Immature natural killer cell (primary cell): ENCODE data around the gene FABP1. TPM values are rescaled to one million over a fixed set of nuclear protein-coding genes. Genes with fewer than 3 reads are reported as not detected.

Experiments used
- DNase-seq, 3 donors: peaks; one replicate each; pipeline ENCODE4 v3.0.0; 2022; ENCODE audit warnings: mixed read lengths in 1 of 3
- H3K27ac Mint-ChIP-seq, 6 donors: one replicate each; pipeline ENCODE4 v1.8.0; 2020; ENCODE audit warnings: mixed read lengths in 6 of 6, mild to moderate bottlenecking in 5 of 6, inconsistent platforms in 4 of 6, moderate library complexity in 3 of 6
- H3K27me3 Mint-ChIP-seq, 3 donors: one replicate each; pipeline ENCODE4 v1.8.0; 2020 to 2021; ENCODE audit warnings: low read depth in 3 of 3, mild to moderate bottlenecking in 3 of 3, mixed read lengths in 3 of 3, moderate library complexity in 3 of 3, inconsistent platforms in 1 of 3
- H3K36me3 Mint-ChIP-seq, 3 donors: one replicate each; pipeline ENCODE4 v1.8.0; 2020; ENCODE audit warnings: mixed read lengths in 3 of 3, inconsistent platforms in 2 of 3, mild to moderate bottlenecking in 2 of 3
- H3K4me1 Mint-ChIP-seq, 2 donors: one replicate each; pipeline ENCODE4 v1.8.0; 2020; ENCODE audit warnings: inconsistent platforms in 2 of 2, mild to moderate bottlenecking in 2 of 2, mixed read lengths in 2 of 2, moderate library complexity in 1 of 2
- H3K4me3 Mint-ChIP-seq, 5 donors: one replicate each; pipeline ENCODE4 v1.8.0; 2020; ENCODE audit warnings: mild to moderate bottlenecking in 5 of 5, mixed read lengths in 5 of 5, inconsistent platforms in 3 of 5, moderate library complexity in 3 of 5
- H3K9me3 Mint-ChIP-seq, 6 donors: one replicate each; pipeline ENCODE4 v1.8.0; 2020; ENCODE audit warnings: mild to moderate bottlenecking in 6 of 6, mixed read lengths in 6 of 6, inconsistent platforms in 4 of 6, moderate library complexity in 3 of 6
- polyA plus RNA-seq, 3 donors: library from polyadenylated mRNA; unstranded; fragments of 300-500 nt; fragmentation: Illumina TruSeq; gene quantifications; one replicate each; pipeline ENCODE4 v1.2.3, GENCODE V29; 2021

FABP1 gene
- polyA plus RNA-seq, 3 donors from 2014 or later, result not detected

- peaks cover 0 to 8% (median 0%) of the 10 kb centered on the region in 3 donors for H3K27me3 Mint-ChIP-seq
- no peaks in the 10 kb centered on the region for H3K36me3 Mint-ChIP-seq
- no peak overlapping the region for H3K4me3 Mint-ChIP-seq
- H3K27ac Mint-ChIP-seq, result no peak overlapping the region
- H3K9me3 Mint-ChIP-seq, result peaks cover 0 to 1% (median 0%) of the 10 kb centered on the region in 6 donors
- no peak for DNase-seq
- no peaks in the 10 kb centered on the region for H3K4me1 Mint-ChIP-seq
Observed at GRCh38 chr2:88074150-88074549, 53.7 kb downstream of the FABP1 start.

Other genes with a start within 250 kb of the FABP1 start
- 1 to 10 TPM in 1 of 3 donors, not detected in 2; 6.2 TPM for gene RNU2-63P, start 111.5 kb downstream of the FABP1 start, polyA plus RNA-seq
- 10 to 100 TPM; 31.1 to 36.6 (median 33.1) TPM for gene KRCC1, start 72.3 kb downstream of the FABP1 start, polyA plus RNA-seq
- gene SMYD1, start 60.2 kb downstream of the FABP1 start, polyA plus RNA-seq, result not detected
- under 1 TPM in 2 of 3 donors, not detected in 1; 0.22 to 0.23 TPM for gene THNSL2, start 42.3 kb upstream of the FABP1 start, polyA plus RNA-seq